NCI-H187 (cell line): ENCODE data around the gene BEGAIN.

ENCODE experiments used
- DNase-seq, 2 experiments: peaks; one replicate each; lab custom pipeline; 2025; lab: John Stamatoyannopoulos, UW

The BEGAIN gene

GRCh38 chr14:100536721-100537445 is 50.3 kb downstream of the BEGAIN start:
- no peak for DNase-seq

- no peak for DNase-seq
Measured at GRCh38 chr14:100536121-100536510, 51.1 kb downstream of the BEGAIN start.

- no peak for DNase-seq
Measured at GRCh38 chr14:100535287-100536120, 51.7 kb downstream of the BEGAIN start.

- no peak for DNase-seq
Measured at GRCh38 chr14:100534528-100535286, 52.5 kb downstream of the BEGAIN start.

GRCh38 chr14:100533656-100534485 is 53.3 kb downstream of the BEGAIN start:
- DNase-seq, result no peak

GRCh38 chr14:100532906-100533655 is 54.1 kb downstream of the BEGAIN start:
- DNase-seq, result no peak

GRCh38 chr14:100532154-100532861 is 54.9 kb downstream of the BEGAIN start:
- no peak for DNase-seq

GRCh38 chr14:100531152-100532121 is 55.8 kb downstream of the BEGAIN start:
- DNase-seq, result no peak

GRCh38 chr14:100530270-100531072 is 56.7 kb downstream of the BEGAIN start:
- no peak for DNase-seq

GRCh38 chr14:100529561-100530031 is 57.6 kb downstream of the BEGAIN start:
- no peak for DNase-seq

- DNase-seq, result no peak
Measured at GRCh38 chr14:100528962-100529560, 58.2 kb downstream of the BEGAIN start.

GRCh38 chr14:100526632-100527031 is 60.6 kb downstream of the BEGAIN start:
- no peak for DNase-seq

- no peak for DNase-seq
Measured at GRCh38 chr14:100526057-100526456, 61.2 kb downstream of the BEGAIN start.

- no peak for DNase-seq
Measured at GRCh38 chr14:100525615-100526014, 61.6 kb downstream of the BEGAIN start.

- no peak for DNase-seq
Measured at GRCh38 chr14:100524933-100525243, 62.3 kb downstream of the BEGAIN start.

GRCh38 chr14:100524233-100524932 is 62.8 kb downstream of the BEGAIN start:
- no peak for DNase-seq

- no peak for DNase-seq
Measured at GRCh38 chr14:100523843-100524169, 63.4 kb downstream of the BEGAIN start.
